GM18519 (cell line): ENCODE measurements around the gene PHLPP1.

Experiments
- ATAC-seq: cut with Tn5 transposase; IDR thresholded peaks from one replicate; pipeline ENCODE4 v1.9.1; 2021; ENCODE audit warnings: mild to moderate bottlenecking, moderate library complexity; ENCODE audit not compliant: unreplicated experiment, low FRiP score

The PHLPP1 gene

GRCh38 chr18:62769216-62769615 is 53.9 kb downstream of the PHLPP1 start:
- ATAC-seq = no peak

GRCh38 chr18:62771494-62772270 is 56.3 kb downstream of the PHLPP1 start:
- no peak for ATAC-seq

- no peak for ATAC-seq
These were observed 57.7 kb downstream of the PHLPP1 start for GRCh38 chr18:62772860-62773584.

GRCh38 chr18:62773691-62774090 is 58.4 kb downstream of the PHLPP1 start:
- no peak for ATAC-seq

- no peak for ATAC-seq
These were observed 60.8 kb downstream of the PHLPP1 start for GRCh38 chr18:62776024-62776570.

- ATAC-seq = no peak
These were observed 62.5 kb downstream of the PHLPP1 start for GRCh38 chr18:62777814-62778213.

- ATAC-seq = no peak
These were observed 63.9 kb downstream of the PHLPP1 start for GRCh38 chr18:62778976-62779869.

- no peak for ATAC-seq
These were observed 65.9 kb downstream of the PHLPP1 start for GRCh38 chr18:62781262-62781661.

GRCh38 chr18:62781893-62782292 is 66.6 kb downstream of the PHLPP1 start:
- ATAC-seq = no peak

GRCh38 chr18:62784338-62784965 is 69.1 kb downstream of the PHLPP1 start:
- peak; percentile 60 for ATAC-seq

- peak; percentile 21 for ATAC-seq
These were observed 69.6 kb downstream of the PHLPP1 start for GRCh38 chr18:62784966-62785413.

- no peak for ATAC-seq
These were observed 71.3 kb downstream of the PHLPP1 start for GRCh38 chr18:62786689-62787088.

GRCh38 chr18:62788111-62788510 is 72.8 kb downstream of the PHLPP1 start:
- ATAC-seq = no peak

- no peak for ATAC-seq
These were observed 73.5 kb downstream of the PHLPP1 start for GRCh38 chr18:62788876-62789275.

- ATAC-seq = no peak
These were observed 75.8 kb downstream of the PHLPP1 start for GRCh38 chr18:62790871-62791772.

- ATAC-seq = no peak
These were observed 76.7 kb downstream of the PHLPP1 start for GRCh38 chr18:62792016-62792415.

- ATAC-seq = no peak
These were observed 80.5 kb downstream of the PHLPP1 start for GRCh38 chr18:62795813-62796212.

GRCh38 chr18:62796216-62796621 is 80.9 kb downstream of the PHLPP1 start:
- no peak for ATAC-seq

- no peak for ATAC-seq
These were observed 82.0 kb downstream of the PHLPP1 start for GRCh38 chr18:62797329-62797728.
